Measurements from ENCODE around the gene APOL3. TPM values are rescaled to one million over a fixed set of nuclear protein-coding genes. Genes with fewer than 3 reads are reported as not detected.
A peak's percentile ranks its signal among the peaks of the same experiment; 100 is the strongest.

APOL3 gene
- total RNA-seq, 1 donor from 2014 or later, result 2.1 TPM

DNA sequence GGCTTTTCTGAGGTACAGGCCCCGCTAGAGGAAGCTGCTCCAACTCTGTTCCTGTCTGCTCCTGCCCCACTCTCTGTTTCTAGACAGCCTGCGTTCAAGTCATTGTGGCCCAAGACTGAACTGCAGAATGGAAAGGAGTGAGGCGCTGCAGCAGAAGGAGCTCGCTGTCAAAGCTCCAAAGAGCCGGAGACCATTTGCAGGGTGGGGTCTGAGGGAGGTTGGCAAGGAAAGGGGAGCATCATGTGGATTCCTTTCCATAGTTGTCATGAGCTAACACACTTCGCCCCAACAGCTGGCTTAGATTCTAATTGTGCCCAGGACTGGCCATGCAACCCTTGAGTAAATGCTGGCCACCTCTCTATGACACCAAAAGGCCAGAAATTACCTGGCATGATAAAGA lies 22.3 kb upstream of the APOL3 start:
- no peak overlapping the region for H3K4me3 ChIP-seq (ENCODE audit: low read depth, low read length)
- DNase-seq (ENCODE audit: low read depth), result no peak
- TF ChIP-seq, protein P1, sequence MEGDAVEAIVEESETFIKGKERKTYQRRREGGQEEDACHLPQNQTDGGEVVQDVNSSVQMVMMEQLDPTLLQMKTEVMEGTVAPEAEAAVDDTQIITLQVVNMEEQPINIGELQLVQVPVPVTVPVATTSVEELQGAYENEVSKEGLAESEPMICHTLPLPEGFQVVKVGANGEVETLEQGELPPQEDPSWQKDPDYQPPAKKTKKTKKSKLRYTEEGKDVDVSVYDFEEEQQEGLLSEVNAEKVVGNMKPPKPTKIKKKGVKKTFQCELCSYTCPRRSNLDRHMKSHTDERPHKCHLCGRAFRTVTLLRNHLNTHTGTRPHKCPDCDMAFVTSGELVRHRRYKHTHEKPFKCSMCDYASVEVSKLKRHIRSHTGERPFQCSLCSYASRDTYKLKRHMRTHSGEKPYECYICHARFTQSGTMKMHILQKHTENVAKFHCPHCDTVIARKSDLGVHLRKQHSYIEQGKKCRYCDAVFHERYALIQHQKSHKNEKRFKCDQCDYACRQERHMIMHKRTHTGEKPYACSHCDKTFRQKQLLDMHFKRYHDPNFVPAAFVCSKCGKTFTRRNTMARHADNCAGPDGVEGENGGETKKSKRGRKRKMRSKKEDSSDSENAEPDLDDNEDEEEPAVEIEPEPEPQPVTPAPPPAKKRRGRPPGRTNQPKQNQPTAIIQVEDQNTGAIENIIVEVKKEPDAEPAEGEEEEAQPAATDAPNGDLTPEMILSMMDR (conservative IDR thresholded peaks at IDR 0.05; ENCODE audit: low read depth, low read length), result no peak

DNA sequence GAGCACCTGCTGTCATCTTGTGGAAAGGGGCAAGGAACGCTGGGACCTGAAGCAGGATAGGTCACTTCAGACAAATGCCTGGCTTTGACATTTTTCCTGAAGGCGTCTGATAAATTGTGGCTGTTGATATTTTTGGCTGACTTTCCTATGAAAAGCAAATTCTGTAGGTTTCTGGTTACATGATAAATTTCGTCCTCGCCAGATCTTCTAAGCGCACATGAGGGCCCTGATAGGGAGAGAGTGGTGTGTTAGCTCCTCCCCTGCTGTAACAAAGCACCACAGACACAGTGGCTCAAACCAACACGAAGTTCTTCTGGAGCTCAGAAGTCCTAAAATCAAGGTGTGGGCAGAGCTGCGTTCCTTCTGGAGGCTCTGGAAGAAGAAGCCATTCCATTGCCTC lies 21.5 kb upstream of the APOL3 start:
- TF ChIP-seq, protein P1 (conservative IDR thresholded peaks at IDR 0.05; ENCODE audit: low read depth, low read length), result no peak
- DNase-seq (ENCODE audit: low read depth), result no peak
- no peak overlapping the region for H3K4me3 ChIP-seq (ENCODE audit: low read depth, low read length)

DNA sequence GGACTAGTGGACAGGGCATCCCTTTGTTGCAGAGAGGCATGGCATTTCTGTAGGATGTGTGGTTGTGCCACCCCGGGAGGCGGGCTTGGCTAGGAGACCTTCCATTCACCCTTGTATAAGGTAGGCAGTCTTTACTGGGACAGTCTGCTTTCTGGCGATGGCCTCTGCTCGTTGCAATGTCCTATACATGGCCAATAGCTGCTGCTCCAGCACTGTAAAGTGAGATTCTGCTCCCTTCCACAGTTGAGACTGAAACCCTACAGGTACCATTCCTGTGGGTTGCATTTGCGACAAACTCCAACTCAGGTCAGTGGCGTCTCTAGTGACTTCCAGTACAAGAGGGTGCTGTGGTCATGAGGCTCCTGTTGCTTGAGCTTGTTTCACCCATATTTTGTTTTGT lies 20.4 kb upstream of the APOL3 start:
- DNase-seq (ENCODE audit: low read depth), result no peak
- TF ChIP-seq, protein P1 (conservative IDR thresholded peaks at IDR 0.05; ENCODE audit: low read depth, low read length), result no peak
- no peak overlapping the region for H3K4me3 ChIP-seq (ENCODE audit: low read depth, low read length)

DNA sequence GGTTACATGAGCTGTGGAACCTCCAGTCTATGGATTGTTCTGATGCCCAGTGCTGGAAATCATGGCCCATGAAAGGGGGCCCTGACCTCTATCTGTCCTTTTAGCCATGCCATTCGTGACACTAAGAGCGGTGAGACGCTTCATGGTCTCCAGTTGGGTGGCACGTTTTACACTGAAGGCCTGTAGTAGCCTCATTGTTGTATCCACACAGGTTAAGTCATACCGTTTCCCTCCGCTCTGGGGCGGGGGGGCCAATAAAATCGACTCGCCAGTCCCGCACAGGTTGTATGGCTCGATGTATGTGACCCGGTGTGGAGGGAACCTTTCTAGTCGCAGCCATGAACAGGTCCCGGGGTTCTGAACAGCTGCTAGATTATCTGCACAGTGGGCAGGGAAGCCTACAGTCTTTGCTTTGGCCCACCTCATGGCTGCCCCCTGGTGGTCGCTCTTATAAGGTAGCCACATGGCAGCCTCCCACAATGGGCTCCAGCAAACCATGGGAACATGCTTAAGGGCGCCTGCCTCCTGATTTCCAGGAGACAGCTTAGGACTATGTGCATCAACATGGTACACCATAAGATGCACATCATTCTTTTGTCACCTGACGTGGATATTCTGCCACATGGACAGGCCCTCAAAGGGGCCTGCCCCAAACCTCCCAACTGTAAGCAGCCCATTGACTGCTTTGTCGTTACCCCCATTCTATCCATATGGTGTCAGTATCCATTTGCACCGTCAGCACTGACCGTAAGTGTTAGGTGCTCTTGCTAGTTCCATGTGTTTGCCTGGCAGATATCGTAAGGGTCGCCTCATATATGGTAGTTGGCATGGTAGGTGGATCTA lies 19.7 kb upstream of the APOL3 start:
- DNase-seq (ENCODE audit: low read depth), result no peak
- TF ChIP-seq, protein P1 (conservative IDR thresholded peaks at IDR 0.05; ENCODE audit: low read depth, low read length), result peak; percentile 84
- no peak overlapping the region for H3K4me3 ChIP-seq (ENCODE audit: low read depth, low read length)

DNA sequence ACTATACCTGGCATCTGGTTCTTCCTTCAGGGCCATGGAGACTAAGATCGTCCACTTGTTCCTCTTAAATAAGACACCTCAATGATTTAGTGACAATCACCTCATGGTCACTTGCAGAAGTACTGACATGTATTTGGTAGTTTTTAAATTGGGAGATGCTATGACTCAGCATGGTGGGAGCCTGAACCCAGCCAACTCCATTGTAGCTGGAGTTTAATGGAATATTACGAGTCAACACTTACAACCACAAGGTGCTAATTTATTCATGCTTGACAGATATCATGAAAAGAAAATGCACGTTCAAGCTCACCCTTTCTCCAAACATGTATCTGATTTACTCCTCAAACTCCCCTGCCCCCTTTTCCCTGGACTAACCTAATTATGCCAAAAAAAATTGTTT lies 16.6 kb upstream of the APOL3 start:
- TF ChIP-seq, protein P1 (conservative IDR thresholded peaks at IDR 0.05; ENCODE audit: low read depth, low read length), result no peak
- H3K4me3 ChIP-seq (ENCODE audit: low read depth, low read length), result no peak overlapping the region
- DNase-seq (ENCODE audit: low read depth), result no peak

DNA sequence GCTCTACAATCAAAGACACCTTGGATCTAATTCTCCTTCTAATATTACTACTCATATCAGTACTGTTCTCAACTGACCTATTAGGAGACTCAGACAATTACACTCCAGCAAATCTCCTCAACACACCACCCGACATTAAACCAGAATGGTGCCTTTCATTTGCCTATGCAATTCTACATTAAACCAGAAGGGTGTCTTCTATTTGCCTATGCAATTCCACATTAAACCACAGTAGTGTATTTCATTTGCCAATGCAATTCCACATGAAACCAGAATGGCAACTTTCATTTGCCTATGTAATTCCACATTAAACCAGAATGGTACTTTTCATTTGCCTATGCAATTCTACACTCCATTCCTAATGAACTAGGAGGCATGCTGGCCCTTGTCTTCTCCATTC lies 15.3 kb upstream of the APOL3 start:
- H3K4me3 ChIP-seq (ENCODE audit: low read depth, low read length), result no peak overlapping the region
- DNase-seq (ENCODE audit: low read depth), result no peak
- TF ChIP-seq, protein P1 (conservative IDR thresholded peaks at IDR 0.05; ENCODE audit: low read depth, low read length), result no peak

DNA sequence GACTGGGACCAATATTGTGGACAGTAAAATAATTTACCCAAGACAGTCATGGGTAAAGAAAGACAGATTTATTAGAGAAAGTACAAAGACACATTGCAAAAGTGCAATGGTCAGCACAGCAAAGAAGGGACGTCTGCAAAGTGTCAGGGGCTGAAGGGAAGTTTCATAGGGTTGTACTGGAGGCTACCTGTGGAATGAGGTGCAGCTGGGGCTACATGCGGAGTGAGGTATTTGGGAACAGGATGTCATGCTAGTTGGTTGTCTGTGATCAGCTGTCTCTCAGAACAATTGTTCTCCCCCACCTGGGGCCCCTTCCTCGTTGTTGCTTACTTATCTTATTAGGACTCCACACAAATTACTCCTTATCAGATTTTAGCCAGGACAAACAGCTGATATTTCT lies 11.4 kb upstream of the APOL3 start:
- DNase-seq (ENCODE audit: low read depth), result no peak
- H3K4me3 ChIP-seq (ENCODE audit: low read depth, low read length), result no peak overlapping the region
- TF ChIP-seq, protein P1 (conservative IDR thresholded peaks at IDR 0.05; ENCODE audit: low read depth, low read length), result no peak
